Right lung (tissue), 5 donors: ENCODE results near the gene TBL3. TPM values are rescaled to one million over a fixed set of nuclear protein-coding genes. Genes with fewer than 3 reads are reported as not detected.

Experiments
- DNase-seq, 2 donors: peaks; one replicate each; pipeline ENCODE4 v3.0.0-alpha.2; 2013
- polyA plus RNA-seq, 5 donors: library from polyadenylated mRNA; unstranded; fragments of 120-200 nt; gene quantifications; one replicate each; pipeline versions ENCODE4 v1.2.1 to v1.2.3, GENCODE V29; 2013; ENCODE audit warnings: inconsistent platforms in 1 of 5, low replicate concordance in 1 of 5; ENCODE audit not compliant: insufficient read length in 5 of 5, insufficient read depth in 1 of 5

The TBL3 gene
- polyA plus RNA-seq, 5 donors = 22.8 to 42.3 (median 28.9) TPM

- no peak for DNase-seq
These were observed 8.3 kb downstream of the TBL3 start for GRCh38 chr16:1980030-1980769.

GRCh38 chr16:1980770-1981087 is 8.9 kb downstream of the TBL3 start:
- DNase-seq = no peak

GRCh38 chr16:1981398-1981836 is 9.6 kb downstream of the TBL3 start, which contains the start of gene NOXO1:
TSS of gene NOXO1 (minus strand) at chr16:1981469. CDS start at chr16:1981179, 290 bp downstream.
- no peak for DNase-seq

- DNase-seq = no peak
These were observed 10.2 kb downstream of the TBL3 start for GRCh38 chr16:1982013-1982433.

GRCh38 chr16:1982991-1983543 is 11.2 kb downstream of the TBL3 start:
- no peak for DNase-seq

- peak; percentile 91 to 92 for DNase-seq
These were observed 11.9 kb downstream of the TBL3 start, which contains the start of gene GFER for GRCh38 chr16:1983544-1984346. TSS of gene GFER (plus strand) at chr16:1984193. CDS start at chr16:1984219, 26 bp downstream.

- DNase-seq = no peak
These were observed 12.7 kb downstream of the TBL3 start for GRCh38 chr16:1984347-1985225.

- DNase-seq = no peak
These were observed 13.8 kb downstream of the TBL3 start for GRCh38 chr16:1985466-1986150.

- no peak for DNase-seq
These were observed 15.3 kb downstream of the TBL3 start for GRCh38 chr16:1987198-1987597.

GRCh38 chr16:1989209-1990100 is 17.6 kb downstream of the TBL3 start, which contains the start of gene SYNGR3:
TSS of gene SYNGR3 (plus strand) at chr16:1989970. CDS start at chr16:1990103, 133 bp downstream.
- DNase-seq = no peak

GRCh38 chr16:1990101-1990350 is 18.2 kb downstream of the TBL3 start:
- no peak for DNase-seq

- no peak for DNase-seq
These were observed 18.7 kb downstream of the TBL3 start for GRCh38 chr16:1990351-1991134.

GRCh38 chr16:1991135-1991551 is 19.3 kb downstream of the TBL3 start:
- DNase-seq = no peak

GRCh38 chr16:1991588-1991947 is 19.7 kb downstream of the TBL3 start:
- no peak for DNase-seq

- peak; percentile 69 to 70 for DNase-seq
These were observed 20.3 kb downstream of the TBL3 start for GRCh38 chr16:1991948-1992703.

GRCh38 chr16:1992704-1993317 is 21.0 kb downstream of the TBL3 start:
- DNase-seq = no peak

GRCh38 chr16:1993731-1994131 is 21.9 kb downstream of the TBL3 start:
- DNase-seq = no peak
